K562 (cell line): Measurements from ENCODE around the gene RNASE4. TPM values are rescaled to one million over a fixed set of nuclear protein-coding genes. Genes with fewer than 3 reads are reported as not detected.
A peak's percentile ranks its signal among the peaks of the same experiment; 100 is the strongest.

Source experiments
- AFF1 ChIP-seq, 2 experiments: fragments of 450-650 bp; IDR thresholded peaks; 2 replicates each; pipeline ENCODE4 v1.6.1; 2018; ENCODE audit warnings: mild to moderate bottlenecking in 2 of 2, low read depth in 1 of 2; ENCODE audit not compliant: partially characterized antibody in 2 of 2
- CAMTA2 ChIP-seq: fragments of 250-450 bp; sonication (Bioruptor Pico); conservative IDR thresholded peaks from 2 replicates; pipeline ENCODE4 v1.5.1; 2022
- CREB1 ChIP-seq, 2 experiments: sonication (generic) in 1 of 2; formaldehyde crosslinking in 1 of 2; IDR thresholded peaks; 2 replicates each; pipeline versions ENCODE4 v1.6.1 to v1.8.0; 2012 to 2022; ENCODE audit warnings: inconsistent platforms in 1 of 2, mild to moderate bottlenecking in 1 of 2, missing genetic modification reagents in 1 of 2, moderate library complexity in 1 of 2
- NBN ChIP-seq: fragments of 450-650 bp; IDR thresholded peaks from 2 replicates; pipeline ENCODE4 v1.6.1; 2016; ENCODE audit warnings: low read depth, mild to moderate bottlenecking
- NR1H2 ChIP-seq: sonication (generic); formaldehyde crosslinking; IDR thresholded peaks from 2 replicates; pipeline ENCODE4 v1.4.0; 2020; ENCODE audit warnings: mild to moderate bottlenecking, missing genetic modification reagents
- RB1 ChIP-seq: fragments of 450-650 bp; IDR thresholded peaks from 2 replicates; pipeline ENCODE4 v1.6.1; 2017; ENCODE audit warnings: low read depth, mild to moderate bottlenecking
- RFX5 ChIP-seq: IDR thresholded peaks from 2 replicates; pipeline ENCODE4 v1.6.1; 2011; ENCODE audit warnings: low read depth, mild to moderate bottlenecking, improper control_type of control experiment, low read length
- USF1 ChIP-seq: sonication (generic); formaldehyde crosslinking; IDR thresholded peaks from 2 replicates; pipeline ENCODE4 v1.9.0; 2022; ENCODE audit warnings: mild to moderate bottlenecking, missing genetic modification reagents
- ZNF57 ChIP-seq: fragments of 450-650 bp; formaldehyde crosslinking; IDR thresholded peaks from 2 replicates; pipeline ENCODE4 v1.4.0; 2020; ENCODE audit warnings: mild to moderate bottlenecking, moderate library complexity
- polyA plus RNA-seq, 8 experiments: library from polyadenylated mRNA; depleted of rRNA in 4 of 8; stranded (reverse) in 5 of 8; unstranded in 3 of 8; fragments of >200 nt; fragmentation: Nextera tagmentation in 2 of 8; fragmentation: Illumina TruSeq in 1 of 8; extraction: Ambion mirVana in 2 of 8; extraction: Trizol in 1 of 8; gene quantifications; 2 replicates each; pipeline versions ENCODE4 v1.2.1 to v1.2.3, GENCODE V29; 2011 to 2014; ENCODE audit warnings: inconsistent platforms in 1 of 8, missing spikeins in 1 of 8
- total RNA-seq, 7 experiments: library from RNA; depleted of rRNA in 6 of 7; stranded (reverse); fragments of >200 nt in 6 of 7; fragmentation: Illumina TruSeq in 2 of 7; extraction: Trizol in 2 of 7; gene quantifications; 2 replicates each; pipeline versions ENCODE4 v1.2.1 to v1.2.3, GENCODE V29; 2011 to 2021; ENCODE audit warnings: low replicate concordance in 1 of 7
- TF ChIP-seq, protein P1 (sequence below), 2 experiments: IDR thresholded peaks; 2 replicates each; pipeline ENCODE4 v1.6.1; 2011; ENCODE audit warnings: borderline replicate concordance in 1 of 2, control low read depth in 1 of 2, low read depth in 1 of 2, low read length in 1 of 2, mild to moderate bottlenecking in 1 of 2, mixed read lengths in 1 of 2, moderate library complexity in 1 of 2; ENCODE audit not compliant: insufficient read depth in 1 of 2, insufficient read length in 1 of 2, poor library complexity in 1 of 2, severe bottlenecking in 1 of 2; ENCODE audit errors: extremely low read depth in 1 of 2
- TF ChIP-seq, protein P2 (sequence below): fragments of 250-450 bp; sonication (Bioruptor Pico); IDR thresholded peaks from 2 replicates; pipeline ENCODE4 v1.4.0; 2020
- TF ChIP-seq, protein P3 (sequence below): sonication (generic); formaldehyde crosslinking; IDR thresholded peaks from 2 replicates; pipeline ENCODE4 v1.8.0; 2022; ENCODE audit warnings: missing genetic modification reagents, mild to moderate bottlenecking, moderate library complexity, borderline replicate concordance

Gene RNASE4
- total and polyA plus RNA-seq, 9 of the 15 experiments (the other 6 are each of a cell fraction or from before 2014, with no cell fraction given): 0.09 to 0.22 (median 0.13) TPM; not detected in 2

DNA sequence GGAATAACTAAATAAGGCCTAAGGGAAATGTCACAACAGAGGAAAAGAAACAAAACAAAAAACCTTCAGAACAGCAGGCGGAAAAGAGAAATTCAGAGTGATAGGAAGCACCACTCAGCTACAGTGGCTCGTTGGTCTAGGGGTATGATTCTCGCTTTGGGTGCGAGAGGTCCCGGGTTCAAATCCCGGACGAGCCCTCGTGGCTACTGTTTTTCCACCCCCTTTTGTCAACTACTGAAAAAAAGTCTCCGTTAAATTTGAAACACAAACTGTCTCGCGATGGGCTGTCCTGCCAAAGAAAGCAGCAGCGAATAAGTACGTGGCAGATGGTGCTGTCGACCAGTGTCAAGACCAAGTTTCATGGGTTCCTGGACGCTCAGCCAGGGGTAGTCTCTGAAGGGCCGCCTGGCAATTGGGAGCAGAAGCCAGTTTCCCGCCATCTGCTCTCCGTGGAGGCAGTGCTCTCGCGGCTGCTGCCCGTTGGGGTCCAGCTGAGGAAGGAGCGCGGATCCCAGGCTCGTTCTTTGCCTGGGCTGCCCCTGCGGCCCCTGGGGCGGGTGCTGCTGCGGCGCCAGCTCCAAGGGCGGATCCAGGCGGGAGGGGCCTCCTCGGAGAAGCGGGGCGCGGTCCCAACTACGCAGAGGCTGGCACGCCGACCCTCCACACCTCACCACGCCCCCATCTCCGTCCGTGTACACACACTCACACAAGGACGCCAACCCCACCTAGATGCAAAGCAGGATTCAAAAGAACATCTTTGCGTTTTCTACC is at the start of gene RNASE4 (continued):
- TF ChIP-seq, protein P1, sequence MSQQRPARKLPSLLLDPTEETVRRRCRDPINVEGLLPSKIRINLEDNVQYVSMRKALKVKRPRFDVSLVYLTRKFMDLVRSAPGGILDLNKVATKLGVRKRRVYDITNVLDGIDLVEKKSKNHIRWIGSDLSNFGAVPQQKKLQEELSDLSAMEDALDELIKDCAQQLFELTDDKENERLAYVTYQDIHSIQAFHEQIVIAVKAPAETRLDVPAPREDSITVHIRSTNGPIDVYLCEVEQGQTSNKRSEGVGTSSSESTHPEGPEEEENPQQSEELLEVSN (IDR thresholded peaks at IDR 0.05; ENCODE audit: borderline replicate concordance in 1 of 2, extremely low read depth in 1 of 2, insufficient read depth in 1 of 2, insufficient read length in 1 of 2, low read depth in 1 of 2, low read length in 1 of 2, poor library complexity in 1 of 2, severe bottlenecking in 1 of 2): peak; percentile 78 to 90
- TF ChIP-seq RFX5 (peak; percentile 19; the same call in 1 of the 2 replicates), AFF1 (IDR thresholded peaks at IDR 0.05; ENCODE audit: low read depth in 1 of 2, partially characterized antibody in 2 of 2) (peak; percentile 27 to 47), CREB1 (IDR thresholded peaks at IDR 0.05) (no peak), CREB1 (CRISPR knock-in tag; IDR thresholded peaks at IDR 0.05) (no peak; the same call in 1 of the 2 replicates), CAMTA2 (CRISPR knock-in tag) (no peak), NR1H2 (CRISPR knock-in tag) (0 out of 2 replicates have a peak, but pooled peaks have one; percentile 46), RB1 (0 out of 2 replicates have a peak, but pooled peaks have one; percentile 40), USF1 (CRISPR knock-in tag) (no peak), ZNF57 (CRISPR knock-in tag) (no peak), NBN (peak; percentile 24; the same call in 1 of the 2 replicates)
- TF ChIP-seq, protein P2, sequence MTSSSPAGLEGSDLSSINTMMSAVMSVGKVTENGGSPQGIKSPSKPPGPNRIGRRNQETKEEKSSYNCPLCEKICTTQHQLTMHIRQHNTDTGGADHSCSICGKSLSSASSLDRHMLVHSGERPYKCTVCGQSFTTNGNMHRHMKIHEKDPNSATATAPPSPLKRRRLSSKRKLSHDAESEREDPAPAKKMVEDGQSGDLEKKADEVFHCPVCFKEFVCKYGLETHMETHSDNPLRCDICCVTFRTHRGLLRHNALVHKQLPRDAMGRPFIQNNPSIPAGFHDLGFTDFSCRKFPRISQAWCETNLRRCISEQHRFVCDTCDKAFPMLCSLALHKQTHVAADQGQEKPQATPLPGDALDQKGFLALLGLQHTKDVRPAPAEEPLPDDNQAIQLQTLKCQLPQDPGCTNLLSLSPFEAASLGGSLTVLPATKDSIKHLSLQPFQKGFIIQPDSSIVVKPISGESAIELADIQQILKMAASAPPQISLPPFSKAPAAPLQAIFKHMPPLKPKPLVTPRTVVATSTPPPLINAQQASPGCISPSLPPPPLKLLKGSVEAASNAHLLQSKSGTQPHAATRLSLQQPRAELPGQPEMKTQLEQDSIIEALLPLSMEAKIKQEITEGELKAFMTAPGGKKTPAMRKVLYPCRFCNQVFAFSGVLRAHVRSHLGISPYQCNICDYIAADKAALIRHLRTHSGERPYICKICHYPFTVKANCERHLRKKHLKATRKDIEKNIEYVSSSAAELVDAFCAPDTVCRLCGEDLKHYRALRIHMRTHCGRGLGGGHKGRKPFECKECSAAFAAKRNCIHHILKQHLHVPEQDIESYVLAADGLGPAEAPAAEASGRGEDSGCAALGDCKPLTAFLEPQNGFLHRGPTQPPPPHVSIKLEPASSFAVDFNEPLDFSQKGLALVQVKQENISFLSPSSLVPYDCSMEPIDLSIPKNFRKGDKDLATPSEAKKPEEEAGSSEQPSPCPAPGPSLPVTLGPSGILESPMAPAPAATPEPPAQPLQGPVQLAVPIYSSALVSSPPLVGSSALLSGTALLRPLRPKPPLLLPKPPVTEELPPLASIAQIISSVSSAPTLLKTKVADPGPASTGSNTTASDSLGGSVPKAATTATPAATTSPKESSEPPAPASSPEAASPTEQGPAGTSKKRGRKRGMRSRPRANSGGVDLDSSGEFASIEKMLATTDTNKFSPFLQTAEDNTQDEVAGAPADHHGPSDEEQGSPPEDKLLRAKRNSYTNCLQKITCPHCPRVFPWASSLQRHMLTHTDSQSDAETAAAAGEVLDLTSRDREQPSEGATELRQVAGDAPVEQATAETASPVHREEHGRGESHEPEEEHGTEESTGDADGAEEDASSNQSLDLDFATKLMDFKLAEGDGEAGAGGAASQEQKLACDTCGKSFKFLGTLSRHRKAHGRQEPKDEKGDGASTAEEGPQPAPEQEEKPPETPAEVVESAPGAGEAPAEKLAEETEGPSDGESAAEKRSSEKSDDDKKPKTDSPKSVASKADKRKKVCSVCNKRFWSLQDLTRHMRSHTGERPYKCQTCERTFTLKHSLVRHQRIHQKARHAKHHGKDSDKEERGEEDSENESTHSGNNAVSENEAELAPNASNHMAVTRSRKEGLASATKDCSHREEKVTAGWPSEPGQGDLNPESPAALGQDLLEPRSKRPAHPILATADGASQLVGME (CRISPR knock-in tag): no peak
- TF ChIP-seq, protein P3, sequence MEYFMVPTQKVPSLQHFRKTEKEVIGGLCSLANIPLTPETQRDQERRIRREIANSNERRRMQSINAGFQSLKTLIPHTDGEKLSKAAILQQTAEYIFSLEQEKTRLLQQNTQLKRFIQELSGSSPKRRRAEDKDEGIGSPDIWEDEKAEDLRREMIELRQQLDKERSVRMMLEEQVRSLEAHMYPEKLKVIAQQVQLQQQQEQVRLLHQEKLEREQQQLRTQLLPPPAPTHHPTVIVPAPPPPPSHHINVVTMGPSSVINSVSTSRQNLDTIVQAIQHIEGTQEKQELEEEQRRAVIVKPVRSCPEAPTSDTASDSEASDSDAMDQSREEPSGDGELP (CRISPR knock-in tag): 0 out of 2 replicates have a peak, but pooled peaks have one; percentile 50
